Esophagus muscularis mucosa (tissue), 3 donors: ENCODE results near the gene MYCBPAP.

Source experiments
- EP300 ChIP-seq: sonication (generic); formaldehyde crosslinking; IDR thresholded peaks from one replicate; pipeline ENCODE4 v1.6.1; 2017; ENCODE audit warnings: antibody characterized with exemption
- TF ChIP-seq, protein P1 (sequence below), 3 experiments: fragments of 200-600 bp in 2 of 3; fragments of 450-650 bp in 1 of 3; sonication (generic) in 2 of 3; IDR thresholded peaks; one replicate each; pipeline ENCODE4 v1.5.1; 2017 to 2019; ENCODE audit warnings: antibody characterized with exemption in 3 of 3, mild to moderate bottlenecking in 2 of 3, moderate library complexity in 1 of 3

DNA sequence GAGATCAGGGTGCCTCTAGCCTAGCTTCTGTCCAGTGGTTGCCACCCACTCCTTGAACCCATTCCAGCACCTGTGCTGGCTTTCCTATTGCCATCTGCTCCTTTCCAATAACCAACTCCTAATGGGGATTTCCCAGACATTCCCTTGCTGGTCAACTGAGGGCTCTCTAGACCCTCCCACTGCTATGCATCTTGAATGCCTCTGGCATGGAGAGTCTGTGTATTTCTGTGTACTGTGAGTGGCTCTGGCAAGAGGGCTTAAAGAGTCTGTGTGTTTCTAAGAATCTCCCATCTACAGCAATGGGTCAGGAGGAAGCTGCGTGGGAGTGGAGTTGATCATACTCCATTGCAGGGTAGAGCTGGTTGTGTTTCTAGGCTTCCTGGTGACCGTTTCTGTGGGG is 13.3 kb downstream of the MYCBPAP start:
- TF ChIP-seq, protein P1, sequence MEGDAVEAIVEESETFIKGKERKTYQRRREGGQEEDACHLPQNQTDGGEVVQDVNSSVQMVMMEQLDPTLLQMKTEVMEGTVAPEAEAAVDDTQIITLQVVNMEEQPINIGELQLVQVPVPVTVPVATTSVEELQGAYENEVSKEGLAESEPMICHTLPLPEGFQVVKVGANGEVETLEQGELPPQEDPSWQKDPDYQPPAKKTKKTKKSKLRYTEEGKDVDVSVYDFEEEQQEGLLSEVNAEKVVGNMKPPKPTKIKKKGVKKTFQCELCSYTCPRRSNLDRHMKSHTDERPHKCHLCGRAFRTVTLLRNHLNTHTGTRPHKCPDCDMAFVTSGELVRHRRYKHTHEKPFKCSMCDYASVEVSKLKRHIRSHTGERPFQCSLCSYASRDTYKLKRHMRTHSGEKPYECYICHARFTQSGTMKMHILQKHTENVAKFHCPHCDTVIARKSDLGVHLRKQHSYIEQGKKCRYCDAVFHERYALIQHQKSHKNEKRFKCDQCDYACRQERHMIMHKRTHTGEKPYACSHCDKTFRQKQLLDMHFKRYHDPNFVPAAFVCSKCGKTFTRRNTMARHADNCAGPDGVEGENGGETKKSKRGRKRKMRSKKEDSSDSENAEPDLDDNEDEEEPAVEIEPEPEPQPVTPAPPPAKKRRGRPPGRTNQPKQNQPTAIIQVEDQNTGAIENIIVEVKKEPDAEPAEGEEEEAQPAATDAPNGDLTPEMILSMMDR (IDR thresholded peaks at IDR 0.05) = no peak
- TF ChIP-seq EP300 = no peak
